Measurements from ENCODE around the gene SOX13. TPM values are rescaled to one million over a fixed set of nuclear protein-coding genes. Genes with fewer than 3 reads are reported as not detected.

The SOX13 gene
- total and polyA plus RNA-seq, 2 of the 4 experiments (the other 2 are of a cell fraction): 0.54 to 3.5 TPM

- CTCF ChIA-PET: no interaction called here
- POLR2A ChIA-PET (ENCODE audit: unreplicated experiment): no interaction called here
- no peak overlapping the region for H3K27ac ChIP-seq (ENCODE audit: insufficient read depth, low read length)
- H4K20me1 ChIP-seq (ENCODE audit: insufficient read depth, low read length): no peaks in the 10 kb centered on the region
- H2BK15ac ChIP-seq (ENCODE audit: low read depth, low read length): no peak overlapping the region
- no peak overlapping the region for H2AFZ ChIP-seq (replicated peaks; ENCODE audit: low read length, poor library complexity)
- H2BK120ac ChIP-seq (ENCODE audit: low read depth, low read length): no peak overlapping the region
- no peak overlapping the region for H2AK5ac ChIP-seq (ENCODE audit: low read depth, low read length)
- H3K27me3 ChIP-seq (ENCODE audit: control insufficient read depth, insufficient read depth, low read length): peaks cover 5% of the 10 kb centered on the region
- no peak overlapping the region for H2BK5ac ChIP-seq (ENCODE audit: low read depth, low read length, poor library complexity, severe bottlenecking)
- no peak overlapping the region for H4K5ac ChIP-seq (ENCODE audit: low read depth, low read length)
- H3K4ac ChIP-seq (ENCODE audit: low read depth, low read length): no peak overlapping the region
- H2AK9ac ChIP-seq (replicated peaks; ENCODE audit: low read depth, low read length, poor library complexity): no peak overlapping the region
- no peak overlapping the region for H3K14ac ChIP-seq (replicated peaks; ENCODE audit: low read depth, low read length)
- ATAC-seq (ENCODE audit: low read depth) (no peak), DNase-seq (no peak)
- no peaks in the 10 kb centered on the region for H3K36me3 ChIP-seq (ENCODE audit: control insufficient read depth, insufficient read depth, low read length)
- dilution Hi-C loops (cut with HindIII; ENCODE audit: low sequenced_read_pairs, unreplicated experiment): no loop called here
- H2BK20ac ChIP-seq (ENCODE audit: low read depth, low read length): no peak overlapping the region
- H3K56ac ChIP-seq (ENCODE audit: extremely low read depth, insufficient read depth, low read length): no peak overlapping the region
- H3K4me1 ChIP-seq (ENCODE audit: control insufficient read depth, insufficient read depth, low read length): peaks cover 3% of the 10 kb centered on the region; the same call in 1 of the 2 replicates
- in situ Hi-C loops (cut with MboI; ENCODE audit: low sequenced_read_pairs): no loop called here
- TF ChIP-seq RCOR1 (IDR thresholded peaks at IDR 0.05; ENCODE audit: insufficient replicate concordance, low read length) (no peak), CEBPB (IDR thresholded peaks at IDR 0.05; ENCODE audit: low read depth, low read length) (no peak), CHD1 (IDR thresholded peaks at IDR 0.05; ENCODE audit: low read depth, low read length) (no peak), MAFK (IDR thresholded peaks at IDR 0.05; ENCODE audit: low read depth, low read length) (no peak), SMC3 (IDR thresholded peaks at IDR 0.05; ENCODE audit: low read depth, low read length) (no peak), NFE2L2 (IDR thresholded peaks at IDR 0.05; ENCODE audit: low read depth, low read length) (no peak)
- no peak overlapping the region for H4K91ac ChIP-seq (ENCODE audit: insufficient read depth, low read depth, low read length)
- H4K8ac ChIP-seq (ENCODE audit: low read depth in 2 of 2, low read length in 2 of 2): no peak overlapping the region
- no peaks in the 10 kb centered on the region for H3K9me3 ChIP-seq (ENCODE audit: control insufficient read depth, insufficient read depth, low read length)
- H3K9me1 ChIP-seq (ENCODE audit: insufficient read depth, low read length): no peaks in the 10 kb centered on the region
- intact Hi-C loops (cut with micrococcal nuclease): no loop called here
- H3K79me1 ChIP-seq (ENCODE audit: low read depth in 1 of 2, low read length in 2 of 2): peaks cover 4 to 12% of the 10 kb centered on the region in 2 experiments; a peak in 2 of 4 replicates
- WGBS, 2 experiments (ENCODE audit: extremely low coverage in 2 of 2, insufficient read length in 1 of 2): 83% methylated on average over 5 of the region's 6 CpGs; no CpG with 5 or more reads in 1 of the 2 experiments
- H3K23ac ChIP-seq (ENCODE audit: low read depth, low read length): no peak overlapping the region
- no peak overlapping the region for H3K18ac ChIP-seq (ENCODE audit: low read depth, low read length)
- BruUV-seq (replicated peaks): no TSS peak
- H3K9ac ChIP-seq (ENCODE audit: low read depth, low read length): no peak overlapping the region
- H3K4me2 ChIP-seq (ENCODE audit: low read depth, low read length): no peak overlapping the region
- H3K4me3 ChIP-seq (ENCODE audit: insufficient read depth, low read depth, low read length): no peak overlapping the region
Observed at GRCh38 chr1:204070895-204071294, 2.0 kb upstream of the SOX13 start.
